ENCODE data around the gene IL31. TPM values are rescaled to one million over a fixed set of nuclear protein-coding genes. Genes with fewer than 3 reads are reported as not detected.

Gene IL31
- total RNA-seq (not detected), polyA plus RNA-seq (ENCODE audit: insufficient read depth, low read depth, low replicate concordance) (0.38 TPM)
- long read RNA-seq, donor 1 = 0 reads
- long read RNA-seq, donor 2 = 0 reads

- intact Hi-C loops (cut with DNase I; ENCODE audit: low total_unique reads) = no loop called here
- DNase-seq = no peak
- Histone ChIP-seq H3K4me1 (no peaks in the 10 kb centered on the region), H3K36me3 (ENCODE audit: low read depth, missing control alignments) (no peaks in the 10 kb centered on the region), H3K27me3 (no peaks in the 10 kb centered on the region), H3K4me3 (no peak within 1 kb of the TSS), H3K27ac (no peak within 1 kb of the TSS), H3K9me3 (no peaks in the 10 kb centered on the region)
- 75 to 90% methylated on average over 14 to 17 of the region's 17 CpGs for WGBS, 2 donors
- TF ChIP-seq POLR2A (IDR thresholded peaks at IDR 0.05) (no peak), CTCF (IDR thresholded peaks at IDR 0.05) (no peak)
These were observed at the start of gene IL31 for GRCh38 chr12:122174155-122174845. Gene IL31 (minus strand): TSS chr12:122174221. CDS start chr12:122174172, 49 bp downstream.

GRCh38 chr12:122216445-122216844 is 42.4 kb upstream of the IL31 start:
- no peak overlapping the region for H3K4me3 ChIP-seq
- no peak overlapping the region for H3K27ac ChIP-seq
- H3K4me1 ChIP-seq = peaks cover 9% of the 10 kb centered on the region
- no peaks in the 10 kb centered on the region for H3K9me3 ChIP-seq
- WGBS, 2 donors = 91 to 96% methylated on average over 1 of the region's 1 CpG
- no peaks in the 10 kb centered on the region for H3K27me3 ChIP-seq
- no peak for TF ChIP-seq POLR2A (IDR thresholded peaks at IDR 0.05)
- no peak for TF ChIP-seq CTCF (IDR thresholded peaks at IDR 0.05)
- no peaks in the 10 kb centered on the region for H3K36me3 ChIP-seq (ENCODE audit: low read depth, missing control alignments)
- DNase-seq = no peak
- intact Hi-C loops (cut with DNase I; ENCODE audit: low total_unique reads) = no loop called here

- intact Hi-C loops (cut with DNase I; ENCODE audit: low total_unique reads) = no loop called here
- no peak for TF ChIP-seq CTCF (IDR thresholded peaks at IDR 0.05)
- TF ChIP-seq POLR2A (IDR thresholded peaks at IDR 0.05) = no peak
- no peak overlapping the region for H3K27ac ChIP-seq
- H3K4me3 ChIP-seq = no peak overlapping the region
- WGBS, 2 donors = 87 to 93% methylated on average over 5 of the region's 5 CpGs
- H3K36me3 ChIP-seq (ENCODE audit: low read depth, missing control alignments) = no peaks in the 10 kb centered on the region
- H3K4me1 ChIP-seq = peaks cover 2% of the 10 kb centered on the region
- H3K27me3 ChIP-seq = no peaks in the 10 kb centered on the region
- no peak for DNase-seq
- no peaks in the 10 kb centered on the region for H3K9me3 ChIP-seq
These were observed 41.8 kb upstream of the IL31 start for GRCh38 chr12:122215771-122216170.

GRCh38 chr12:122208073-122208820 is 34.2 kb upstream of the IL31 start:
- Histone ChIP-seq H3K36me3 (ENCODE audit: low read depth, missing control alignments) (no peaks in the 10 kb centered on the region), H3K9me3 (no peaks in the 10 kb centered on the region), H3K4me1 (no peaks in the 10 kb centered on the region), H3K27ac (no peak overlapping the region), H3K27me3 (no peaks in the 10 kb centered on the region), H3K4me3 (no peak overlapping the region)
- WGBS, 2 donors = 90 to 92% methylated on average over 18 of the region's 18 CpGs
- intact Hi-C loops (cut with DNase I; ENCODE audit: low total_unique reads) = no loop called here
- no peak for DNase-seq
- TF ChIP-seq POLR2A (IDR thresholded peaks at IDR 0.05) = no peak
- no peak for TF ChIP-seq CTCF (IDR thresholded peaks at IDR 0.05)

All from testis (tissue), 5 donors.